SK-N-MC (cell line): ENCODE data around the gene S100A1.

Source experiments
- EZH2 ChIP-seq: fragments of 200-600 bp; sonication (generic); IDR thresholded peaks from one replicate; pipeline ENCODE4 v1.6.1; 2017; ENCODE audit warnings: antibody characterized with exemption
- POLR2AphosphoS5 ChIP-seq: IDR thresholded peaks from 2 replicates; pipeline ENCODE4 v1.6.1; 2012; ENCODE audit warnings: mild to moderate bottlenecking, low read depth, low read length, borderline replicate concordance

GRCh38 chr1:153578936-153579335 is 49.3 kb upstream of the S100A1 start:
- TF ChIP-seq POLR2AphosphoS5 = no peak
- TF ChIP-seq EZH2 = no peak
